GM19351 (cell line): ENCODE results near the gene PCNT.
"Not testable (repeated sequence)": the region's sequence is repeated elsewhere in the genome, so short reads cannot be mapped to it uniquely, and the experiment has no call there.

ENCODE experiments used
- ATAC-seq: cut with Tn5 transposase; IDR thresholded peaks from one replicate; pipeline ENCODE4 v1.9.1; 2021; ENCODE audit warnings: mild to moderate bottlenecking, moderate library complexity; ENCODE audit not compliant: unreplicated experiment

PCNT gene

GRCh38 chr21:46442938-46443337, 119.0 kb downstream of the PCNT start:
- no peak for ATAC-seq

- no peak for ATAC-seq
These were observed 120.0 kb downstream of the PCNT start for GRCh38 chr21:46443910-46444309.

- ATAC-seq: no peak
These were observed 124.2 kb downstream of the PCNT start for GRCh38 chr21:46448108-46448507.

GRCh38 chr21:46448855-46449254, 124.9 kb downstream of the PCNT start:
- ATAC-seq: not testable (repeated sequence)

GRCh38 chr21:46452710-46453109, 128.8 kb downstream of the PCNT start:
- ATAC-seq: no peak

GRCh38 chr21:46454142-46454541, 130.2 kb downstream of the PCNT start:
- no peak for ATAC-seq

- no peak for ATAC-seq
These were observed 130.9 kb downstream of the PCNT start for GRCh38 chr21:46454634-46455390.

GRCh38 chr21:46455575-46456385, 131.8 kb downstream of the PCNT start:
- no peak for ATAC-seq

GRCh38 chr21:46456750-46457149, 132.8 kb downstream of the PCNT start:
- ATAC-seq: no peak

- ATAC-seq: peak; percentile 33
These were observed 133.9 kb downstream of the PCNT start for GRCh38 chr21:46457801-46458314.

GRCh38 chr21:46458315-46459023, 134.5 kb downstream of the PCNT start, which contains the start of gene DIP2A:
Gene DIP2A, plus strand, starts transcription at chr21:46458891. Its CDS starts 241 bp downstream, at chr21:46459132.
- peak; percentile 87 for ATAC-seq

GRCh38 chr21:46459024-46459355, 135.0 kb downstream of the PCNT start:
- no peak for ATAC-seq

GRCh38 chr21:46459356-46460112, 135.6 kb downstream of the PCNT start:
- no peak for ATAC-seq

- no peak for ATAC-seq
These were observed 138.0 kb downstream of the PCNT start for GRCh38 chr21:46461909-46462308.

GRCh38 chr21:46465153-46465552, 141.2 kb downstream of the PCNT start:
- not testable (repeated sequence) for ATAC-seq

- ATAC-seq: no peak
These were observed 141.7 kb downstream of the PCNT start for GRCh38 chr21:46465651-46466050.

- no peak for ATAC-seq
These were observed 144.3 kb downstream of the PCNT start for GRCh38 chr21:46468108-46468774.

GRCh38 chr21:46469275-46469674, 145.3 kb downstream of the PCNT start:
- no peak for ATAC-seq

- ATAC-seq: no peak
These were observed 147.6 kb downstream of the PCNT start for GRCh38 chr21:46471514-46471913.

GRCh38 chr21:46472246-46472645, 148.3 kb downstream of the PCNT start:
- ATAC-seq: no peak
